SK-N-SH (cell line): ENCODE data around the gene ERC2. TPM values are rescaled to one million over a fixed set of nuclear protein-coding genes. Genes with fewer than 3 reads are reported as not detected.

Experiments used
- CTCF ChIA-PET: fragments of 300-600, 350-600 bp; formaldehyde crosslinking; extraction: SDS; loops from one replicate; lab custom pipeline; 2021; lab: Yijun Ruan, JAX
- POLR2A ChIA-PET: fragments of 350-600 bp; sonication (Branson Sonifier 250); formaldehyde crosslinking; extraction: SDS; loops from one replicate; lab custom pipeline; 2020; ENCODE audit warnings: antibody characterized with exemption, inconsistent platforms; lab: Yijun Ruan, JAX
- DNase-seq: peaks from one replicate; pipeline ENCODE4 v3.0.0; 2012
- H2AFZ ChIP-seq: fragments of 200-600 bp; sonication (generic); 2 replicates; pipeline ENCODE4 v1.8.1; 2016; ENCODE audit warnings: antibody characterized with exemption, mild to moderate bottlenecking, low read depth
- H3F3A ChIP-seq: fragments of 200-600 bp; sonication (generic); replicated peaks from 2 replicates; pipeline ENCODE3; 2016; ENCODE audit warnings: antibody characterized with exemption, mild to moderate bottlenecking; ENCODE audit not compliant: insufficient read depth
- H3K27ac ChIP-seq, 2 experiments: fragments of 200-500 bp in 1 of 2; fragments of 200-600 bp in 1 of 2; sonication (Bioruptor generic) in 1 of 2; sonication (generic), shearing (Covaris generic) in 1 of 2; 2 replicates each; pipeline versions ENCODE4 v1.5.1 to v1.6.1; 2014 to 2016; ENCODE audit warnings: low read depth in 2 of 2, inconsistent platforms in 1 of 2, low read length in 1 of 2, mild to moderate bottlenecking in 1 of 2, mixed read lengths in 1 of 2
- H3K27me3 ChIP-seq: fragments of 200-600 bp; sonication (generic), shearing (Covaris generic); 2 replicates; pipeline ENCODE4 v1.6.1; 2016; ENCODE audit warnings: mixed run types; ENCODE audit not compliant: insufficient read depth
- H3K36me3 ChIP-seq, 2 experiments: fragments of 200-500 bp in 1 of 2; fragments of 200-600 bp in 1 of 2; sonication (Bioruptor generic) in 1 of 2; sonication (generic) in 1 of 2; replicated peaks in 1 of 2; 2 replicates each; pipeline versions ENCODE3 to v1.5.1; 2014 to 2016; ENCODE audit warnings: low read length in 1 of 2, mild to moderate bottlenecking in 1 of 2; ENCODE audit not compliant: insufficient read depth in 2 of 2, control insufficient read depth in 1 of 2
- H3K4me1 ChIP-seq, 2 experiments: fragments of 200-500 bp in 1 of 2; fragments of 200-600 bp in 1 of 2; sonication (Bioruptor generic) in 1 of 2; sonication (generic), shearing (Covaris generic) in 1 of 2; 2 replicates each; pipeline versions ENCODE4 v1.5.1 to v1.6.1; 2014 to 2016; ENCODE audit warnings: low read depth in 1 of 2, low read length in 1 of 2, mixed run types in 1 of 2; ENCODE audit not compliant: insufficient read depth in 2 of 2, control insufficient read depth in 1 of 2
- H3K4me2 ChIP-seq: fragments of 200-600 bp; sonication (generic), shearing (Covaris generic); 2 replicates; pipeline ENCODE4 v1.6.1; 2017; ENCODE audit warnings: mixed run types
- H3K4me3 ChIP-seq, 2 experiments: fragments of 200-500 bp in 1 of 2; fragments of 200-600 bp in 1 of 2; sonication (Bioruptor generic) in 1 of 2; sonication (generic), shearing (Covaris generic) in 1 of 2; 2 replicates each; pipeline versions ENCODE4 v1.5.1 to v1.8.1; 2014 to 2016; ENCODE audit warnings: low read depth in 2 of 2, inconsistent platforms in 1 of 2, low read length in 1 of 2, mild to moderate bottlenecking in 1 of 2, mixed read lengths in 1 of 2, moderate library complexity in 1 of 2
- H3K79me2 ChIP-seq: fragments of 200-600 bp; sonication (generic); 2 replicates; pipeline ENCODE4 v1.8.1; 2017; ENCODE audit warnings: mild to moderate bottlenecking; ENCODE audit not compliant: insufficient read depth
- H3K9ac ChIP-seq: fragments of 200-600 bp; sonication (generic); 2 replicates; pipeline ENCODE4 v1.6.1; 2017; ENCODE audit warnings: mixed run types
- H3K9me2 ChIP-seq: fragments of 200-600 bp; sonication (generic); 2 replicates; pipeline ENCODE4 v1.6.1; 2017; ENCODE audit warnings: mixed run types
- H3K9me3 ChIP-seq: fragments of 200-600 bp; sonication (generic); 2 replicates; pipeline ENCODE4 v1.6.1; 2017; ENCODE audit warnings: mixed run types, mild to moderate bottlenecking, moderate library complexity
- H4K20me1 ChIP-seq: fragments of 200-600 bp; sonication (generic); 2 replicates; pipeline ENCODE4 v1.6.1; 2017; ENCODE audit warnings: mild to moderate bottlenecking, mixed run types; ENCODE audit not compliant: insufficient read depth
- CHD2 ChIP-seq: fragments of 150-350 bp; IDR thresholded peaks from 2 replicates; pipeline ENCODE4 v1.6.1; 2018; ENCODE audit warnings: low read length; ENCODE audit not compliant: partially characterized antibody
- CTCF ChIP-seq: fragments of 200-600 bp; sonication (generic); IDR thresholded peaks from 2 replicates; pipeline ENCODE4 v1.6.1; 2017; ENCODE audit warnings: antibody characterized with exemption, mild to moderate bottlenecking, moderate library complexity
- ELF1 ChIP-seq: IDR thresholded peaks from 2 replicates; pipeline ENCODE4 v1.4.0; 2012
- EP300 ChIP-seq, 2 experiments: IDR thresholded peaks; 2 replicates each; pipeline versions ENCODE4 v1.4.0 to v1.6.1; 2012; ENCODE audit warnings: borderline replicate concordance in 1 of 2, low read depth in 1 of 2, low read length in 1 of 2
- EZH2phosphoT487 ChIP-seq: fragments of 200-600 bp; sonication (generic); IDR thresholded peaks from 2 replicates; pipeline ENCODE4 v1.6.1; 2017; ENCODE audit warnings: low read depth, mixed run types, mild to moderate bottlenecking, antibody characterized with exemption, moderate library complexity, borderline replicate concordance
- FOSL2 ChIP-seq: IDR thresholded peaks from 2 replicates; pipeline ENCODE4 v1.4.0; 2012; ENCODE audit warnings: low read depth, mild to moderate bottlenecking, moderate library complexity, borderline replicate concordance
- FOXJ3 ChIP-seq: sonication (generic); formaldehyde crosslinking; IDR thresholded peaks from 2 replicates; pipeline ENCODE4 v1.5.1; 2020; ENCODE audit warnings: mild to moderate bottlenecking, missing genetic modification reagents
- FOXM1 ChIP-seq: IDR thresholded peaks from 2 replicates; pipeline ENCODE4 v1.4.0; 2012; ENCODE audit warnings: low read depth, mild to moderate bottlenecking
- IRF3 ChIP-seq: fragments of 150-350 bp; IDR thresholded peaks from 2 replicates; pipeline ENCODE4 v1.6.1; 2016; ENCODE audit warnings: mild to moderate bottlenecking, low read depth, low read length
- JUND ChIP-seq: IDR thresholded peaks from 2 replicates; pipeline ENCODE4 v1.4.0; 2012
- MAX ChIP-seq: IDR thresholded peaks from 2 replicates; pipeline ENCODE4 v1.4.0; 2012; ENCODE audit warnings: low read depth
- MEF2A ChIP-seq: IDR thresholded peaks from 2 replicates; pipeline ENCODE4 v1.4.0; 2012; ENCODE audit warnings: low read depth, borderline replicate concordance
- MXI1 ChIP-seq: IDR thresholded peaks from 2 replicates; pipeline ENCODE4 v1.6.1; 2012; ENCODE audit warnings: mild to moderate bottlenecking, low read depth, low read length, improper control_type of control experiment
- NFIC ChIP-seq: IDR thresholded peaks from 2 replicates; pipeline ENCODE4 v1.4.0; 2012; ENCODE audit warnings: borderline replicate concordance
- PBX3 ChIP-seq: IDR thresholded peaks from 2 replicates; pipeline ENCODE4; 2012
- POLR2AphosphoS5 ChIP-seq: IDR thresholded peaks from 2 replicates; pipeline ENCODE4 v1.6.1; 2012; ENCODE audit warnings: low read depth, low read length
- RCOR1 ChIP-seq: fragments of 150-350 bp; IDR thresholded peaks from 2 replicates; pipeline ENCODE4 v1.6.1; 2017; ENCODE audit warnings: antibody characterized with exemption, low read length
- RFX5 ChIP-seq: IDR thresholded peaks from 2 replicates; pipeline ENCODE4 v1.6.1; 2012; ENCODE audit warnings: mild to moderate bottlenecking, improper control_type of control experiment, low read length
- RXRA ChIP-seq: IDR thresholded peaks from 2 replicates; pipeline ENCODE4 v1.4.0; 2012; ENCODE audit warnings: low read depth, mild to moderate bottlenecking, borderline replicate concordance
- TAF1 ChIP-seq: IDR thresholded peaks from 2 replicates; pipeline ENCODE4 v1.6.1; 2012; ENCODE audit warnings: low read depth, mild to moderate bottlenecking, low read length, moderate library complexity, borderline replicate concordance
- YY1 ChIP-seq: IDR thresholded peaks from 2 replicates; pipeline ENCODE4 v1.4.0; 2012; ENCODE audit warnings: low read depth, mild to moderate bottlenecking
- WGBS: methylation state at CpG from one replicate; pipeline ENCODE4 v1.1.6; 2017; ENCODE audit warnings: low lambda C conversion rate; 5-methylcytosine and 5-hydroxymethylcytosine counted together
- polyA plus RNA-seq, 3 experiments: library from polyadenylated mRNA; depleted of rRNA; stranded (reverse); fragments of >200 nt; gene quantifications; 2 replicates each; pipeline ENCODE4 v1.2.3, GENCODE V29; 2012

ERC2 gene
- polyA plus RNA-seq, 1 of the 3 experiments (the other 2 are of a cell fraction), result 1.6 TPM

- TF ChIP-seq PBX3 (no peak), NFIC (no peak), IRF3 (no peak)
These were observed 331.8 kb downstream of the ERC2 start (continued) for GRCh38 chr3:56136514-56136913.

- Histone ChIP-seq H3K9ac (no peak overlapping the region), H3K27me3 (no peaks in the 10 kb centered on the region), H3K4me2 (no peak overlapping the region), H3F3A (peaks cover 24% of the 10 kb centered on the region), H4K20me1 (no peaks in the 10 kb centered on the region), H2AFZ (no peak overlapping the region), H3K9me2 (no peaks in the 10 kb centered on the region), H3K4me1 (peaks cover 2 to 15% of the 10 kb centered on the region in 2 experiments), H3K4me3 (no peak overlapping the region), H3K79me2 (no peaks in the 10 kb centered on the region), H3K9me3 (no peaks in the 10 kb centered on the region), H3K27ac (no peak overlapping the region), H3K36me3 (no peaks in the 10 kb centered on the region)
- no peak for DNase-seq
- WGBS, result 80% methylated on average over 4 of the region's 4 CpGs
- CTCF ChIA-PET, result no interaction called here
- POLR2A ChIA-PET, result no interaction called here
- TF ChIP-seq CTCF (no peak), IRF3 (no peak), ELF1 (no peak), EZH2phosphoT487 (no peak), MAX (no peak), YY1 (no peak), FOXM1 (no peak), RXRA (no peak), JUND (no peak), EP300 (IDR thresholded peaks at IDR 0.05; ENCODE audit: borderline replicate concordance in 1 of 2, low read depth in 1 of 2, low read length in 1 of 2) (no peak), RFX5 (no peak), FOXJ3 (CRISPR knock-in tag) (no peak), MEF2A (no peak), FOSL2 (no peak), POLR2AphosphoS5 (no peak), RCOR1 (no peak), MXI1 (no peak), CHD2 (no peak), TAF1 (no peak)
These were observed 332.3 kb downstream of the ERC2 start for GRCh38 chr3:56135941-56136340.
